ENCODE results near the gene TAC4.

DNA sequence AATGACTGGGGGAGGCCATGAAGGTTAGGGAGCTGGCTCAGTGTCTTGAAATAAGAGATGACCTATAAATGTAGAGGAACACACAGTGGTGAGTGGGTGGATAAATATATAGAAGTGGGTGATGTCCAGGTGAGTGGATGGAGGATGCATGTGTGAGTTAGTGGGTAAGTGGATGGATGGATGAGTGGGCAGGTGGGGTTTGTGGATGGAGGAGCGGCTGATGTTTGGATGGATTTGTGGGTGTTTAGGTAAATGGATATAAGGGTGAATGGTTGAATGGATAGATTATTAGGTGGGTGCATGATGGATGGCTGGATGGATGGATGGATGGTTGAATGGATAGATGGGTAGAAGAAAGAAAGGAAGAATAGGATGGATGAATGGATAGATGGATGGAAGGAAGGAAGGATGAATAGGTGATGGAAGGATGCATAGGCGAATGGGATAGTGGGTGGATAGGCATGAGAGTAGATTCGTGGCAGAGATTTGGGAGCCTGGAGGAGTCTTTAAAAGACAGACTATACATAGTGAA is 19.1 kb upstream of the TAC4 start:
- TF ChIP-seq, protein P1, sequence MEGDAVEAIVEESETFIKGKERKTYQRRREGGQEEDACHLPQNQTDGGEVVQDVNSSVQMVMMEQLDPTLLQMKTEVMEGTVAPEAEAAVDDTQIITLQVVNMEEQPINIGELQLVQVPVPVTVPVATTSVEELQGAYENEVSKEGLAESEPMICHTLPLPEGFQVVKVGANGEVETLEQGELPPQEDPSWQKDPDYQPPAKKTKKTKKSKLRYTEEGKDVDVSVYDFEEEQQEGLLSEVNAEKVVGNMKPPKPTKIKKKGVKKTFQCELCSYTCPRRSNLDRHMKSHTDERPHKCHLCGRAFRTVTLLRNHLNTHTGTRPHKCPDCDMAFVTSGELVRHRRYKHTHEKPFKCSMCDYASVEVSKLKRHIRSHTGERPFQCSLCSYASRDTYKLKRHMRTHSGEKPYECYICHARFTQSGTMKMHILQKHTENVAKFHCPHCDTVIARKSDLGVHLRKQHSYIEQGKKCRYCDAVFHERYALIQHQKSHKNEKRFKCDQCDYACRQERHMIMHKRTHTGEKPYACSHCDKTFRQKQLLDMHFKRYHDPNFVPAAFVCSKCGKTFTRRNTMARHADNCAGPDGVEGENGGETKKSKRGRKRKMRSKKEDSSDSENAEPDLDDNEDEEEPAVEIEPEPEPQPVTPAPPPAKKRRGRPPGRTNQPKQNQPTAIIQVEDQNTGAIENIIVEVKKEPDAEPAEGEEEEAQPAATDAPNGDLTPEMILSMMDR (IDR thresholded peaks at IDR 0.05): no peak
- no peak for TF ChIP-seq ZFX (IDR thresholded peaks at IDR 0.05; ENCODE audit: borderline replicate concordance)
